Uterus (tissue), 2 donors: Measurements from ENCODE around the gene INPP1.

ENCODE experiments used
- POLR2A ChIP-seq, 2 donors: fragments of 450-650 bp; IDR thresholded peaks; one replicate each; pipeline ENCODE4 v1.6.1; 2016; ENCODE audit warnings: antibody characterized with exemption in 2 of 2, mild to moderate bottlenecking in 1 of 2, moderate library complexity in 1 of 2
- TF ChIP-seq, protein P1 (sequence below), 4 experiments: fragments of 200-600 bp in 2 of 4; fragments of 450-650 bp in 2 of 4; sonication (generic) in 2 of 4; IDR thresholded peaks; one replicate each; pipeline ENCODE4 v1.5.1; 2016 to 2019; ENCODE audit warnings: antibody characterized with exemption in 4 of 4, mild to moderate bottlenecking in 2 of 4, moderate library complexity in 1 of 4

DNA sequence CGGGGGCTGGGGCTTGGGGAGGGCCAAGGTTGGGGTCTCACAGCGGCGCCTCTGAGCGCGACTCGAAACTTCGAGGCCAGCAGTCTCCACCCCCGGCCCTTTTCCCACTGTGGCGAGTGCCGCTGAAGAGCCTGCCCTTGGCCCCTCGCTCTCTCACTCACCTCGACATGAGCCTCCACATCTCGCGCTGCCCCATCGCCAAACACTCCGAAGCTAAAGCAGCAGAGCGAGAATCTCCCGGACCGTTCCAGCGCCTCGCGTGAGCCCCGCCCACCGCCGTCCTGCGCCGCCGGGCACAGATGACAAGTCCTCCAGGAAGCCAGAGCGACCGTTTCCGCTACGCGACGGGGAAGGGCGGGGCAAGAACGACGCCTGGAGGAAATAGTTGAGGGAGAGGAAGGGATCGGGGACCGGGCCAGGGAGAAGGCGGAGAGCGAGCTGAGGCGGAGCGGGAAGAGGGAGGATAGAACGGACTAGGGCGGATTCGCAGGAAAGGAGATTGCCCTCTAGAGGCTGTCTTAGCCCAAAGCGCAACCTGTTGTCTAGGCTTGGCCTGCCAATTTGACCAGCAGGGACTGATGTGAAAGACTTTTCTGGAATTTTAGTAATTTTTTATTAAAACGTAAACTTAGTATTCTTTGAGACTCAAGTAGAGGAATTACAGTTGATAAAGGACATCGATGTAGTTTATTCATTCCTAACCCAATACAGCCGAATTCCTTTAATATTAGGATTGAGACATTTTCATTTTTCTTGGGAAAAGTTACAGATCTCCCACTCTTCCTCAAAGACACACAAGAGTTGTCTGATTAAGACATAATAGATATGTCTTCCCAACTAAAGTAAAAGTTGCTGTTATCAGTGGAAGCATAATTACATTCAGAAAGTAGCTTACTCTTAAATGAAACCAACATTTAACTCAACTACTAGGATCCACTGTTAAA lies 23.6 kb upstream of the INPP1 start, which contains the start of gene HIBCH:
- TF ChIP-seq, protein P1, sequence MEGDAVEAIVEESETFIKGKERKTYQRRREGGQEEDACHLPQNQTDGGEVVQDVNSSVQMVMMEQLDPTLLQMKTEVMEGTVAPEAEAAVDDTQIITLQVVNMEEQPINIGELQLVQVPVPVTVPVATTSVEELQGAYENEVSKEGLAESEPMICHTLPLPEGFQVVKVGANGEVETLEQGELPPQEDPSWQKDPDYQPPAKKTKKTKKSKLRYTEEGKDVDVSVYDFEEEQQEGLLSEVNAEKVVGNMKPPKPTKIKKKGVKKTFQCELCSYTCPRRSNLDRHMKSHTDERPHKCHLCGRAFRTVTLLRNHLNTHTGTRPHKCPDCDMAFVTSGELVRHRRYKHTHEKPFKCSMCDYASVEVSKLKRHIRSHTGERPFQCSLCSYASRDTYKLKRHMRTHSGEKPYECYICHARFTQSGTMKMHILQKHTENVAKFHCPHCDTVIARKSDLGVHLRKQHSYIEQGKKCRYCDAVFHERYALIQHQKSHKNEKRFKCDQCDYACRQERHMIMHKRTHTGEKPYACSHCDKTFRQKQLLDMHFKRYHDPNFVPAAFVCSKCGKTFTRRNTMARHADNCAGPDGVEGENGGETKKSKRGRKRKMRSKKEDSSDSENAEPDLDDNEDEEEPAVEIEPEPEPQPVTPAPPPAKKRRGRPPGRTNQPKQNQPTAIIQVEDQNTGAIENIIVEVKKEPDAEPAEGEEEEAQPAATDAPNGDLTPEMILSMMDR (IDR thresholded peaks at IDR 0.05), result peak; percentile 76 to 89 (median 83)
- TF ChIP-seq POLR2A (IDR thresholded peaks at IDR 0.05), result peak; percentile 66 to 88
